ENCODE measurements around the gene PARP14.
A peak's percentile ranks its signal among the peaks of the same experiment; 100 is the strongest.

PARP14 gene

GRCh38 chr3:122680475-122681283 is at the start of gene PARP14:
PARP14 (plus strand) TSS chr3:122680839; CDS start chr3:122680884, 45 bp downstream.
- Histone ChIP-seq H3K36me3 (replicated peaks; ENCODE audit: low read depth, low read length) (peaks cover 24% of the 10 kb centered on the region), H3K79me2 (ENCODE audit: low read length) (peaks cover 56% of the 10 kb centered on the region), H3K27me3 (ENCODE audit: low read depth, low read length) (no peaks in the 10 kb centered on the region), H3K27ac (ENCODE audit: low read length) (peak within 1 kb of the TSS; percentile 93), H3K4me2 (ENCODE audit: low read length) (peak within 1 kb of the TSS; percentile 92), H3K4me3 (ENCODE audit: low read length) (peak within 1 kb of the TSS; percentile 91), H2AFZ (ENCODE audit: low read depth, low read length) (peak within 1 kb of the TSS; percentile 56), H3K4me1 (ENCODE audit: low read length) (peaks cover 43% of the 10 kb centered on the region), H4K20me1 (ENCODE audit: insufficient read depth, low read length) (peaks cover 16% of the 10 kb centered on the region), H3K9me3 (ENCODE audit: insufficient read depth, low read length) (peaks cover 3% of the 10 kb centered on the region), H3K9ac (ENCODE audit: low read length) (peak within 1 kb of the TSS; percentile 94)
- TF ChIP-seq EZH2phosphoT487 (IDR thresholded peaks at IDR 0.05; ENCODE audit: low read depth) (no peak), CTCF (IDR thresholded peaks at IDR 0.05; ENCODE audit: low read depth, low read length) (no peak; the same call in 1 of the 2 replicates)

GRCh38 chr3:122635789-122636188 is 44.9 kb upstream of the PARP14 start:
- Histone ChIP-seq H3K9me3 (ENCODE audit: insufficient read depth, low read length) (no peaks in the 10 kb centered on the region), H3K27ac (ENCODE audit: low read length) (no peak overlapping the region), H3K9ac (ENCODE audit: low read length) (no peak overlapping the region), H3K4me2 (ENCODE audit: low read length) (no peak overlapping the region), H3K4me3 (ENCODE audit: low read length) (no peak overlapping the region), H3K36me3 (replicated peaks; ENCODE audit: low read depth, low read length) (peaks cover 67% of the 10 kb centered on the region), H3K4me1 (ENCODE audit: low read length) (no peaks in the 10 kb centered on the region), H3K27me3 (ENCODE audit: low read depth, low read length) (no peaks in the 10 kb centered on the region), H2AFZ (ENCODE audit: low read depth, low read length) (no peak overlapping the region), H4K20me1 (ENCODE audit: insufficient read depth, low read length) (no peaks in the 10 kb centered on the region), H3K79me2 (ENCODE audit: low read length) (no peaks in the 10 kb centered on the region)
- no peak for TF ChIP-seq CTCF (IDR thresholded peaks at IDR 0.05; ENCODE audit: low read depth, low read length)
- TF ChIP-seq EZH2phosphoT487 (IDR thresholded peaks at IDR 0.05; ENCODE audit: low read depth) = no peak

GRCh38 chr3:122636697-122637096 is 43.9 kb upstream of the PARP14 start:
- Histone ChIP-seq H3K4me1 (ENCODE audit: low read length) (no peaks in the 10 kb centered on the region), H3K9ac (ENCODE audit: low read length) (no peak overlapping the region), H2AFZ (ENCODE audit: low read depth, low read length) (no peak overlapping the region), H3K27me3 (ENCODE audit: low read depth, low read length) (no peaks in the 10 kb centered on the region), H3K9me3 (ENCODE audit: insufficient read depth, low read length) (no peaks in the 10 kb centered on the region), H3K4me2 (ENCODE audit: low read length) (no peak overlapping the region), H3K4me3 (ENCODE audit: low read length) (no peak overlapping the region), H4K20me1 (ENCODE audit: insufficient read depth, low read length) (no peaks in the 10 kb centered on the region), H3K79me2 (ENCODE audit: low read length) (no peaks in the 10 kb centered on the region), H3K36me3 (replicated peaks; ENCODE audit: low read depth, low read length) (peaks cover 62% of the 10 kb centered on the region), H3K27ac (ENCODE audit: low read length) (no peak overlapping the region)
- TF ChIP-seq CTCF (IDR thresholded peaks at IDR 0.05; ENCODE audit: low read depth, low read length) (no peak), EZH2phosphoT487 (IDR thresholded peaks at IDR 0.05; ENCODE audit: low read depth) (no peak)

- H2AFZ ChIP-seq (ENCODE audit: low read depth, low read length) = no peak overlapping the region
- no peaks in the 10 kb centered on the region for H3K9me3 ChIP-seq (ENCODE audit: insufficient read depth, low read length)
- no peak overlapping the region for H3K4me2 ChIP-seq (ENCODE audit: low read length)
- peaks cover 13% of the 10 kb centered on the region for H3K4me1 ChIP-seq (ENCODE audit: low read length)
- no peaks in the 10 kb centered on the region for H4K20me1 ChIP-seq (ENCODE audit: insufficient read depth, low read length)
- no peak overlapping the region for H3K27ac ChIP-seq (ENCODE audit: low read length)
- H3K4me3 ChIP-seq (ENCODE audit: low read length) = no peak overlapping the region
- H3K9ac ChIP-seq (ENCODE audit: low read length) = no peak overlapping the region
- TF ChIP-seq EZH2phosphoT487 (IDR thresholded peaks at IDR 0.05; ENCODE audit: low read depth) (no peak), CTCF (IDR thresholded peaks at IDR 0.05; ENCODE audit: low read depth, low read length) (no peak)
- H3K36me3 ChIP-seq (replicated peaks; ENCODE audit: low read depth, low read length) = peaks cover 28% of the 10 kb centered on the region
- no peaks in the 10 kb centered on the region for H3K27me3 ChIP-seq (ENCODE audit: low read depth, low read length)
- no peaks in the 10 kb centered on the region for H3K79me2 ChIP-seq (ENCODE audit: low read length)
Observed at GRCh38 chr3:122640437-122640999, 40.1 kb upstream of the PARP14 start.

Measured in OCI-LY3 (cell line).